ENCODE measurements around the gene RCE1.
A peak's percentile ranks its signal among the peaks of the same experiment; 100 is the strongest.
"Not testable (repeated sequence)": the region's sequence is repeated elsewhere in the genome, so short reads cannot be mapped to it uniquely, and the experiment has no call there.

The RCE1 gene

GRCh38 chr11:66842896-66843775, at the start of gene RCE1:
RCE1 (plus strand) TSS chr11:66843441; CDS start chr11:66843456, 15 bp downstream.
- TF ChIP-seq CTCF (IDR thresholded peaks at IDR 0.05; ENCODE audit: extremely low read depth, missing control alignments), result no peak

GRCh38 chr11:66799815-66800214, 43.4 kb upstream of the RCE1 start:
- not testable (repeated sequence) for DNase-seq (ENCODE audit: low spot score)

More at GRCh38 chr11:66842896-66843775, at the start of gene RCE1:
- peak; percentile 98 for DNase-seq (ENCODE audit: low spot score)

- no peak for TF ChIP-seq CTCF (IDR thresholded peaks at IDR 0.05; ENCODE audit: extremely low read depth, missing control alignments)
- DNase-seq (ENCODE audit: low spot score), result peak; percentile 42
Measured at GRCh38 chr11:66800720-66801428, 42.4 kb upstream of the RCE1 start.

GRCh38 chr11:66809592-66809991, 33.6 kb upstream of the RCE1 start:
- no peak for TF ChIP-seq CTCF (IDR thresholded peaks at IDR 0.05; ENCODE audit: extremely low read depth, missing control alignments)
- DNase-seq (ENCODE audit: low spot score), result no peak

- no peak for TF ChIP-seq CTCF (IDR thresholded peaks at IDR 0.05; ENCODE audit: extremely low read depth, missing control alignments)
- DNase-seq (ENCODE audit: low spot score), result no peak
Measured at GRCh38 chr11:66810576-66811185, 32.6 kb upstream of the RCE1 start.

GRCh38 chr11:66814678-66815077, 28.6 kb upstream of the RCE1 start:
- no peak for DNase-seq (ENCODE audit: low spot score)
- no peak for TF ChIP-seq CTCF (IDR thresholded peaks at IDR 0.05; ENCODE audit: extremely low read depth, missing control alignments)

- no peak for DNase-seq (ENCODE audit: low spot score)
- no peak for TF ChIP-seq CTCF (IDR thresholded peaks at IDR 0.05; ENCODE audit: extremely low read depth, missing control alignments)
Measured at GRCh38 chr11:66815646-66816045, 27.6 kb upstream of the RCE1 start.
